Transverse colon (tissue), 4 donors: ENCODE results near the gene TP53BP1. TPM values are rescaled to one million over a fixed set of nuclear protein-coding genes. Genes with fewer than 3 reads are reported as not detected.

Source experiments
- DNase-seq: peaks from one replicate; pipeline ENCODE4 v3.0.0-alpha.2; 2019
- H3K27ac ChIP-seq, 4 donors: fragments of 200-600 bp; sonication (generic); 2 replicates each; pipeline ENCODE4 v1.5.1; 2016 to 2018; ENCODE audit warnings: inconsistent platforms in 4 of 4
- H3K27me3 ChIP-seq: fragments of 200-600 bp; sonication (generic); 2 replicates; pipeline ENCODE4 v1.5.1; 2017; ENCODE audit warnings: inconsistent platforms
- H3K36me3 ChIP-seq, 4 donors: fragments of 200-600 bp; sonication (generic); 2 replicates each; pipeline ENCODE4 v1.5.1; 2017 to 2019; ENCODE audit warnings: inconsistent platforms in 4 of 4
- H3K4me1 ChIP-seq, 4 donors: fragments of 200-600 bp; sonication (generic); 2 replicates each; pipeline ENCODE4 v1.5.1; 2017 to 2020; ENCODE audit warnings: inconsistent platforms in 4 of 4
- H3K4me3 ChIP-seq, 4 donors: fragments of 200-600 bp; sonication (generic); 1 replicate in 1 of 4; 2 replicates in 3 of 4; pipeline versions ENCODE4 v1.5.1 to v1.6.1; 2017 to 2019; ENCODE audit warnings: inconsistent platforms in 4 of 4
- H3K9me3 ChIP-seq, 2 donors: fragments of 200-600 bp; sonication (generic); 2 replicates each; pipeline ENCODE4 v1.5.1; 2017 to 2019; ENCODE audit warnings: inconsistent platforms in 2 of 2
- CTCF ChIP-seq, 5 experiments: fragments of 200-600 bp in 3 of 5; fragments of 450-650 bp in 2 of 5; sonication (generic) in 3 of 5; IDR thresholded peaks; 1 replicate in 2 of 5; 2 replicates in 3 of 5; pipeline ENCODE4 v1.5.1; 2016 to 2017; ENCODE audit warnings: antibody characterized with exemption in 5 of 5, inconsistent platforms in 3 of 5, mild to moderate bottlenecking in 2 of 5, moderate library complexity in 1 of 5
- EP300 ChIP-seq: sonication (generic); formaldehyde crosslinking; IDR thresholded peaks from one replicate; pipeline ENCODE4 v1.6.1; 2017; ENCODE audit warnings: antibody characterized with exemption, low read depth
- POLR2A ChIP-seq: fragments of 450-650 bp; IDR thresholded peaks from one replicate; pipeline ENCODE4 v1.6.1; 2016; ENCODE audit warnings: antibody characterized with exemption, mild to moderate bottlenecking, moderate library complexity
- POLR2AphosphoS5 ChIP-seq, 3 donors: sonication (generic); formaldehyde crosslinking; IDR thresholded peaks; one replicate each; pipeline ENCODE4 v1.6.1; 2016; ENCODE audit warnings: antibody characterized with exemption in 3 of 3
- WGBS, 2 donors: methylation state at CpG; one replicate each; pipeline ENCODE4 v1.1.5; 2018; ENCODE audit warnings: low coverage in 1 of 2; 5-methylcytosine and 5-hydroxymethylcytosine counted together
- in situ Hi-C, 4 donors: fragments of 200-750 bp; cut with MboI; loops; one replicate each; pipeline versions ENCODE4 v1.15.0 to v1.15.1; 2017; ENCODE audit warnings: low sequenced_read_pairs in 3 of 4, low pct_ligation_motif_present in 1 of 4, low pct_unique_long_range_greater_than_20kb in 1 of 4
- intact Hi-C: fragments of 100-400 bp; cut with DNase I; formaldehyde crosslinking; loops from one replicate; pipeline ENCODE4 v1.15.1; 2023; ENCODE audit warnings: low total_unique reads
- total RNA-seq, 4 donors: library from RNA; depleted of rRNA; stranded (reverse); fragments of >200 nt; gene quantifications; one replicate each; pipeline ENCODE4 v1.1.0, GENCODE V29; 2016

TP53BP1 gene
- total RNA-seq, 4 donors from 2014 or later: 25.1 to 40.8 (median 33.7) TPM

GRCh38 chr15:43487271-43487895 is 5.6 kb downstream of the TP53BP1 start:
- no peak for TF ChIP-seq POLR2A
- no peak for TF ChIP-seq EP300
- TF ChIP-seq POLR2AphosphoS5 (IDR thresholded peaks at IDR 0.05): no peak
- no peak for TF ChIP-seq CTCF (IDR thresholded peaks at IDR 0.05)
- Histone ChIP-seq H3K36me3 (peaks cover 0 to 26% (median 5%) of the 10 kb centered on the region in 4 donors), H3K4me1 (peaks cover 6 to 36% (median 11%) of the 10 kb centered on the region in 4 donors), H3K27ac (no peak overlapping the region), H3K27me3 (no peaks in the 10 kb centered on the region), H3K4me3 (no peak overlapping the region), H3K9me3 (no peaks in the 10 kb centered on the region)
- WGBS, 2 donors: 92 to 94% methylated on average over 4 to 6 of the region's 6 CpGs
- no peak for DNase-seq
- intact Hi-C loops: no loop called here
- in situ Hi-C loops: loop anchor here in 1 of 4 donors (25.0 kb wide), 1 partner anchor 300 kb away; the partner anchor contains the start of genes ELL3 and SERF2

GRCh38 chr15:43484455-43484854 is 8.5 kb downstream of the TP53BP1 start:
- Histone ChIP-seq H3K9me3 (no peaks in the 10 kb centered on the region), H3K27ac (no peak overlapping the region), H3K4me3 (no peak overlapping the region), H3K36me3 (peaks cover 0 to 32% (median 5%) of the 10 kb centered on the region in 4 donors), H3K27me3 (no peaks in the 10 kb centered on the region), H3K4me1 (peaks cover 0 to 8% (median 1%) of the 10 kb centered on the region in 4 donors)
- 100% methylated on average over 1 to 2 of the region's 2 CpGs for WGBS, 2 donors
- in situ Hi-C loops (loop anchor here in 1 of 4 donors (25.0 kb wide), 1 partner anchor 303 kb away; the partner anchor contains the start of genes ELL3 and SERF2), intact Hi-C loops (no loop called here)
- no peak for TF ChIP-seq CTCF (IDR thresholded peaks at IDR 0.05)
- TF ChIP-seq POLR2AphosphoS5 (IDR thresholded peaks at IDR 0.05): no peak
- TF ChIP-seq POLR2A: no peak
- TF ChIP-seq EP300: no peak
- DNase-seq: no peak

- intact Hi-C loops: no loop called here
- no peak for DNase-seq
- Histone ChIP-seq H3K9me3 (no peaks in the 10 kb centered on the region), H3K4me3 (no peak overlapping the region), H3K36me3 (peaks cover 0 to 41% (median 9%) of the 10 kb centered on the region in 4 donors), H3K27ac (no peak overlapping the region), H3K4me1 (no peaks in the 10 kb centered on the region), H3K27me3 (no peaks in the 10 kb centered on the region)
- WGBS, 2 donors: 72% methylated on average over 4 of the region's 4 CpGs
- in situ Hi-C loops: loop anchor here in 1 of 4 donors (25.0 kb wide), 1 partner anchor 304 kb away; the partner anchor contains the start of genes ELL3 and SERF2
- TF ChIP-seq EP300 (no peak), POLR2A (no peak), POLR2AphosphoS5 (IDR thresholded peaks at IDR 0.05) (no peak), CTCF (IDR thresholded peaks at IDR 0.05) (peak in 4 of 5 experiments; percentile 14 to 33 (median 22))
These were observed 9.4 kb downstream of the TP53BP1 start for GRCh38 chr15:43483297-43484128.

GRCh38 chr15:43473885-43474284 is 19.1 kb downstream of the TP53BP1 start:
- in situ Hi-C loops: no loop called here
- Histone ChIP-seq H3K27ac (no peak overlapping the region), H3K36me3 (peaks cover 0 to 55% (median 25%) of the 10 kb centered on the region in 4 donors), H3K4me3 (no peak overlapping the region), H3K9me3 (no peaks in the 10 kb centered on the region), H3K4me1 (no peaks in the 10 kb centered on the region), H3K27me3 (no peaks in the 10 kb centered on the region)
- TF ChIP-seq EP300 (no peak), POLR2A (no peak), CTCF (IDR thresholded peaks at IDR 0.05) (no peak), POLR2AphosphoS5 (IDR thresholded peaks at IDR 0.05) (no peak)
- intact Hi-C loops: no loop called here
- WGBS, 2 donors: 97% methylated on average over 23 of the region's 25 CpGs; no CpG with 5 or more reads in 1 of the 2 donors
- DNase-seq: no peak
